Measurements from ENCODE around the gene AP1M1. TPM values are rescaled to one million over a fixed set of nuclear protein-coding genes. Genes with fewer than 3 reads are reported as not detected.

AP1M1 gene
- total RNA-seq, 2 experiments from 2014 or later = 99.0 to 108 TPM

GRCh38 chr19:16254851-16255408, 57.2 kb downstream of the AP1M1 start:
- H3K36me3 Mint-ChIP-seq (ENCODE audit: low read depth) = no peaks in the 10 kb centered on the region
- intact Hi-C loops (cut with micrococcal nuclease) = no loop called here
- no peak overlapping the region for H3K4me3 Mint-ChIP-seq
- H3K27ac Mint-ChIP-seq = no peak overlapping the region
- no peaks in the 10 kb centered on the region for H3K9me3 Mint-ChIP-seq
- ChIA-PET POLR2A (no interaction called here), CTCF (interaction anchor here (1.4 to 1.5 kb wide), 2 partner anchors 128 to 163 kb away, joined by 3 to 4 read pairs; no protein-coding TSS in a partner anchor)
- no peak for ATAC-seq
- H3K27me3 Mint-ChIP-seq = no peaks in the 10 kb centered on the region
- no peak for TF ChIP-seq CTCF (IDR thresholded peaks at IDR 0.05)
- H3K4me1 Mint-ChIP-seq (ENCODE audit: low read depth) = peaks cover 2% of the 10 kb centered on the region
- no peak for DNase-seq

GRCh38 chr19:16257509-16258002, 59.8 kb downstream of the AP1M1 start:
- intact Hi-C loops (cut with micrococcal nuclease) = no loop called here
- H3K36me3 Mint-ChIP-seq (ENCODE audit: low read depth) = no peaks in the 10 kb centered on the region
- H3K4me1 Mint-ChIP-seq (ENCODE audit: low read depth) = peaks cover 21% of the 10 kb centered on the region
- no peak overlapping the region for H3K4me3 Mint-ChIP-seq
- ATAC-seq (no peak), DNase-seq (no peak)
- no peak for TF ChIP-seq CTCF (IDR thresholded peaks at IDR 0.05)
- H3K9me3 Mint-ChIP-seq = no peaks in the 10 kb centered on the region
- H3K27me3 Mint-ChIP-seq = no peaks in the 10 kb centered on the region
- no peak overlapping the region for H3K27ac Mint-ChIP-seq
- POLR2A ChIA-PET = interaction anchor here (1.2 kb wide), 2 partner anchors 8 to 167 kb away, joined by 3 read pairs; no protein-coding TSS in a partner anchor
- CTCF ChIA-PET = interaction anchor here (0.9 to 1.8 kb wide), 2 partner anchors 9 to 72 kb away, joined by 3 to 5 read pairs; no protein-coding TSS in a partner anchor

- no peak for TF ChIP-seq CTCF (IDR thresholded peaks at IDR 0.05)
- ChIA-PET CTCF (interaction anchor here (1.8 kb wide), 1 partner anchor 10 kb away, joined by 5 read pairs; no protein-coding TSS in a partner anchor), POLR2A (no interaction called here)
- Mint-ChIP-seq H3K27me3 (no peaks in the 10 kb centered on the region), H3K4me3 (no peak overlapping the region), H3K9me3 (no peaks in the 10 kb centered on the region), H3K36me3 (ENCODE audit: low read depth) (no peaks in the 10 kb centered on the region), H3K27ac (no peak overlapping the region), H3K4me1 (ENCODE audit: low read depth) (peaks cover 24% of the 10 kb centered on the region)
- DNase-seq (no peak), ATAC-seq (no peak)
- intact Hi-C loops (cut with micrococcal nuclease) = no loop called here
Observed at GRCh38 chr19:16258440-16258903, 60.8 kb downstream of the AP1M1 start.

GRCh38 chr19:16259385-16260159, 61.9 kb downstream of the AP1M1 start:
- peak; percentile 12 for ATAC-seq
- Mint-ChIP-seq H3K27me3 (no peaks in the 10 kb centered on the region), H3K4me1 (ENCODE audit: low read depth) (peaks cover 24% of the 10 kb centered on the region), H3K36me3 (ENCODE audit: low read depth) (no peaks in the 10 kb centered on the region), H3K27ac (no peak overlapping the region), H3K4me3 (no peak overlapping the region), H3K9me3 (no peaks in the 10 kb centered on the region)
- intact Hi-C loops (cut with micrococcal nuclease) = no loop called here
- ChIA-PET CTCF (interaction anchor here (0.7 to 1.5 kb wide), 3 partner anchors 13 to 124 kb away, joined by 3 to 4 read pairs (median 4); no protein-coding TSS in a partner anchor), POLR2A (no interaction called here)
- no peak for DNase-seq
- TF ChIP-seq CTCF (IDR thresholded peaks at IDR 0.05) = no peak
